Sigmoid colon (tissue), 4 donors: Measurements from ENCODE around the gene ZBTB34.

Experiments
- EP300 ChIP-seq, 4 donors: sonication (generic); formaldehyde crosslinking; IDR thresholded peaks; one replicate each; pipeline ENCODE4 v1.6.1; 2017; ENCODE audit warnings: antibody characterized with exemption in 4 of 4
- POLR2A ChIP-seq, 2 donors: fragments of 450-650 bp; IDR thresholded peaks; one replicate each; pipeline ENCODE4 v1.6.1; 2016; ENCODE audit warnings: antibody characterized with exemption in 2 of 2, mild to moderate bottlenecking in 2 of 2, moderate library complexity in 2 of 2
- POLR2AphosphoS5 ChIP-seq, 4 donors: sonication (generic); formaldehyde crosslinking; IDR thresholded peaks; one replicate each; pipeline ENCODE4 v1.6.1; 2017; ENCODE audit warnings: antibody characterized with exemption in 4 of 4
- TF ChIP-seq, protein P1 (sequence below), 4 experiments: fragments of 450-650 bp in 3 of 4; fragments of 200-600 bp in 1 of 4; IDR thresholded peaks; one replicate each; pipeline ENCODE4 v1.5.1; 2016 to 2019; ENCODE audit warnings: antibody characterized with exemption in 4 of 4, mild to moderate bottlenecking in 3 of 4, moderate library complexity in 2 of 4

DNA sequence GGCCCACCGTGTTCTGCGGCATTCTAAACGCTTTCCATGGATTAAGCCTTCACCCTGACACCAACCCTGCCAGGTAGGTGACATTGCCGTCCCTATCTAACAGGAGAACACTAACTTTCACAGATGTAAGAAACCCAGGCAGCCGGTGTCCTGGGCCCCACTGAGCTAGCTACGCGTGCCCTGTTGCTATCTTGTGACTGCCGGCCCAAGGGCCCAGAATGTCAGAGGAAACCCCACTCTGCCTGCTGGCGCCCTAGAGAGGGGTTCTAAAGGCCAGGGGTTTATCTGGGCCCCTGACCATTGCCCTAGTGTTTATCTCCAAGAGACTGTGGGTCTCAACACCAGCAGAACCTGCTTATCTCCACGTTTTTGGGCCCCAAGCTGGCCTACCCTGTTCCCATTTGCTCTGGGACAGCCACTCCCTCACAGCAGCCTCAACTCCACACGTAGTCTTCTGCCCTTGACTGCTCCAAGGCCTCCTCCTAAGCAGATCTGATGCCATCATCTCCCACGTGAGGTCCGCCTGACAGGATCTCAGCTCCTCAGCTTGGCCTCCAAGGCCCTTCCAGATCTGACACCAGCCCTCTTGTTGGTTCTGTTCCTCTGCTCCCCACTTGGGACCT lies 18.1 kb upstream of the ZBTB34 start:
- TF ChIP-seq, protein P1, sequence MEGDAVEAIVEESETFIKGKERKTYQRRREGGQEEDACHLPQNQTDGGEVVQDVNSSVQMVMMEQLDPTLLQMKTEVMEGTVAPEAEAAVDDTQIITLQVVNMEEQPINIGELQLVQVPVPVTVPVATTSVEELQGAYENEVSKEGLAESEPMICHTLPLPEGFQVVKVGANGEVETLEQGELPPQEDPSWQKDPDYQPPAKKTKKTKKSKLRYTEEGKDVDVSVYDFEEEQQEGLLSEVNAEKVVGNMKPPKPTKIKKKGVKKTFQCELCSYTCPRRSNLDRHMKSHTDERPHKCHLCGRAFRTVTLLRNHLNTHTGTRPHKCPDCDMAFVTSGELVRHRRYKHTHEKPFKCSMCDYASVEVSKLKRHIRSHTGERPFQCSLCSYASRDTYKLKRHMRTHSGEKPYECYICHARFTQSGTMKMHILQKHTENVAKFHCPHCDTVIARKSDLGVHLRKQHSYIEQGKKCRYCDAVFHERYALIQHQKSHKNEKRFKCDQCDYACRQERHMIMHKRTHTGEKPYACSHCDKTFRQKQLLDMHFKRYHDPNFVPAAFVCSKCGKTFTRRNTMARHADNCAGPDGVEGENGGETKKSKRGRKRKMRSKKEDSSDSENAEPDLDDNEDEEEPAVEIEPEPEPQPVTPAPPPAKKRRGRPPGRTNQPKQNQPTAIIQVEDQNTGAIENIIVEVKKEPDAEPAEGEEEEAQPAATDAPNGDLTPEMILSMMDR (IDR thresholded peaks at IDR 0.05): no peak
- TF ChIP-seq POLR2A (IDR thresholded peaks at IDR 0.05): no peak
- no peak for TF ChIP-seq POLR2AphosphoS5 (IDR thresholded peaks at IDR 0.05)
- no peak for TF ChIP-seq EP300 (IDR thresholded peaks at IDR 0.05)
